Duodenal mucosa (tissue), 2 donors: ENCODE data around the gene BMX.

Experiments used
- H3K27ac ChIP-seq: one replicate; pipeline ENCODE4 v1.7.0; 2013; ENCODE audit warnings: low read depth, low read length
- H3K27me3 ChIP-seq, 2 donors: one replicate each; pipeline ENCODE4 v1.7.0; 2013; ENCODE audit warnings: low read length in 2 of 2, control low read depth in 1 of 2; ENCODE audit not compliant: insufficient read depth in 2 of 2, control insufficient read depth in 1 of 2
- H3K36me3 ChIP-seq, 2 donors: one replicate each; pipeline ENCODE4 v1.7.0; 2013; ENCODE audit warnings: low read length in 2 of 2, control low read depth in 1 of 2; ENCODE audit not compliant: insufficient read depth in 2 of 2, control insufficient read depth in 1 of 2
- H3K4me1 ChIP-seq, 2 donors: one replicate each; pipeline ENCODE4 v1.7.0; 2013; ENCODE audit warnings: low read length in 2 of 2, control low read depth in 1 of 2; ENCODE audit not compliant: insufficient read depth in 2 of 2, control insufficient read depth in 1 of 2
- H3K4me3 ChIP-seq, 2 donors: one replicate each; pipeline ENCODE4 v1.7.0; 2013; ENCODE audit warnings: low read length in 2 of 2, low read depth in 1 of 2
- H3K9ac ChIP-seq, 2 donors: one replicate each; pipeline ENCODE4 v1.7.0; 2013; ENCODE audit warnings: low read length in 2 of 2, low read depth in 1 of 2
- H3K9me3 ChIP-seq, 2 donors: one replicate each; pipeline ENCODE4 v1.7.0; 2013; ENCODE audit warnings: low read length in 2 of 2, control low read depth in 1 of 2; ENCODE audit not compliant: control insufficient read depth in 1 of 2

Gene BMX

DNA sequence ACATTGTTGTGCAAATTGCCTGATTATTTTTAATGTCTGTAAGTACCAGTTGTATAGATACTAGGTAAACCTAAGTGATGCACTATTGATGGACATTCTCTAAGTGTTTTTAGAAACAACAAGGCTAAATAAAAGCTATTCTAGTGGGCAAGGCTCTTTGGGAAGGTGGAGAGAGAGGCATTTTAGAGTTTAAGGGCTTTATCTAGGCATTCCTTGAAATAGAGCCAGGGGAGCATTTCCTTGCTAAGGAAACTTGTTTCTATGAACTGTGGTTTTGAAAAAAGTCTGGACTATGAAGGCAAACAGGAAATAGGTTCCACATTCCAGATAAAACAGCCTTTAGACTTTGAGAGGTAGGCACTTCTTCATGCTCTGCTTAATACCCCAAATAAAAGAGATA, 23.8 kb downstream of the BMX start:
- Histone ChIP-seq H3K9me3 (no peaks in the 10 kb centered on the region), H3K27me3 (no peaks in the 10 kb centered on the region), H3K4me1 (peaks cover 3 to 8% of the 10 kb centered on the region in 2 donors), H3K9ac (no peak overlapping the region), H3K36me3 (no peaks in the 10 kb centered on the region), H3K27ac (no peak overlapping the region), H3K4me3 (no peak overlapping the region)

GRCh38 chrX:15525664-15526416, 25.2 kb downstream of the BMX start:
- no peak overlapping the region for H3K9ac ChIP-seq
- peaks cover 3 to 14% of the 10 kb centered on the region in 2 donors for H3K4me1 ChIP-seq
- no peak overlapping the region for H3K4me3 ChIP-seq
- no peaks in the 10 kb centered on the region for H3K36me3 ChIP-seq
- H3K27me3 ChIP-seq = no peaks in the 10 kb centered on the region
- no peaks in the 10 kb centered on the region for H3K9me3 ChIP-seq
- H3K27ac ChIP-seq = no peak overlapping the region

GRCh38 chrX:15529165-15529564, 28.6 kb downstream of the BMX start:
- Histone ChIP-seq H3K27me3 (no peaks in the 10 kb centered on the region), H3K4me1 (peaks cover 3 to 14% of the 10 kb centered on the region in 2 donors), H3K36me3 (no peaks in the 10 kb centered on the region), H3K9me3 (no peaks in the 10 kb centered on the region), H3K9ac (no peak overlapping the region), H3K4me3 (no peak overlapping the region), H3K27ac (no peak overlapping the region)

DNA sequence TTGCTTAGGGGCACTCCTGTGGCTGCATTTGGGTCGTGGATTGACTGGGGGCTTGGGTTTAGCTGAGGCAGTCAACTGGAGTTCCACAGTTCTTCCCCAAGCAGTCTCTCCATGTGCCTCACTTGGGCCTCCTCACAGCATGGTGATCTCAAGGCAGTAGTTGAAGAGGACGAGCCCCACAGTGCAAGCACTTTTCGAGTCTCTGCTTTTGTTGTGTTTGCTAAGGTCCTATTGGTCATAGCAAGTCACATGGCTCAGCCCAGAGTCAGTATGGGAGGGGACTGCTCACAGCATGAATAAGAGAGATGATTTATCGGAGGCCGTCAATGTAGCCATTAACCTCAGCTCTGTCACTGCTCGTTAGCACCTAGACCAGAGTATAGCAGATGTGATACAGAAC, 29.7 kb downstream of the BMX start:
- Histone ChIP-seq H3K27me3 (no peaks in the 10 kb centered on the region), H3K4me3 (no peak overlapping the region), H3K36me3 (no peaks in the 10 kb centered on the region), H3K9me3 (no peaks in the 10 kb centered on the region), H3K9ac (no peak overlapping the region), H3K4me1 (peaks cover 3 to 11% of the 10 kb centered on the region in 2 donors), H3K27ac (no peak overlapping the region)

- no peaks in the 10 kb centered on the region for H3K36me3 ChIP-seq
Observed at GRCh38 chrX:15546745-15547144, 46.1 kb downstream of the BMX start.

GRCh38 chrX:15547356-15547755, 46.7 kb downstream of the BMX start:
- no peak overlapping the region for H3K27ac ChIP-seq
- no peaks in the 10 kb centered on the region for H3K9me3 ChIP-seq
- H3K36me3 ChIP-seq = no peaks in the 10 kb centered on the region
- H3K4me3 ChIP-seq = no peak overlapping the region
- no peak overlapping the region for H3K9ac ChIP-seq
- no peaks in the 10 kb centered on the region for H3K27me3 ChIP-seq
- H3K4me1 ChIP-seq = no peaks in the 10 kb centered on the region

More at GRCh38 chrX:15546745-15547144, 46.1 kb downstream of the BMX start:
- Histone ChIP-seq H3K4me1 (no peaks in the 10 kb centered on the region), H3K4me3 (no peak overlapping the region), H3K9ac (no peak overlapping the region), H3K27ac (no peak overlapping the region), H3K27me3 (no peaks in the 10 kb centered on the region), H3K9me3 (no peaks in the 10 kb centered on the region)

DNA sequence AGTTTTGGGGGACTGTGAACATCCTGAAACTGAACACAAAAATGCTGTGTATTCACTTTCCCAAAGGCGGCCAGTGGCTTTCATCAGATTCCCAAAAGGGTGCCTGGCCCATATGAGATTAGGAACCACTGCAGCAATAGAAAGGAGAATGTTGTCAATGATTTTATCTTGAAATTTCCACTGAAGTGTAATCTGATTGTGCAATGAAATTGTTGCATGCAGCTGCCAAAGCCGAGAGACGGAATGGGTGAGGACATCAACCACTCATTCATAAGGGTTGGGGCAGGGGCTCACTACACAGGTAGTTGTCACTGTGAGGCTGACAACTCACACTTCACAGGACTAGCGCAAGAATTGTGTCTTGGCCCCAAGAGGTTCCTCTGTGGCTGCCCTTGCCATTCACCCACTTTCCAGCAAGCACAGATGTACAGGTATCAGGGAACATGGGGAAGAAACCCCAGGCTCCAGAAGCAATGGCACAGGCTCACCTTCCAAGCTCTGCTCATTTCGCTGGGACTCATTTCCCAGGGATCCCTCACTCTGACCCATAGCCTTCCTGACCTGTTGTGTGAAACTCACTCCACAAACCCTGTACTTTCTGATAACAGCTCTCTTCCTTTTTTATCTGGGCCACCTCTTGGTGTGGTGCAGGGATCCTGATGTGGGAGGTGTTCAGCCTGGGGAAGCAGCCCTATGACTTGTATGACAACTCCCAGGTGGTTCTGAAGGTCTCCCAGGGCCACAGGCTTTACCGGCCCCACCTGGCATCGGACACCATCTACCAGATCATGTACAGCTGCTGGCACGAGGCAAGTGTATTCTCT, 48.8 kb downstream of the BMX start:
- no peaks in the 10 kb centered on the region for H3K27me3 ChIP-seq
- no peak overlapping the region for H3K9ac ChIP-seq
- H3K36me3 ChIP-seq = no peaks in the 10 kb centered on the region
- no peak overlapping the region for H3K27ac ChIP-seq
- H3K4me1 ChIP-seq = no peaks in the 10 kb centered on the region
- no peaks in the 10 kb centered on the region for H3K9me3 ChIP-seq
- no peak overlapping the region for H3K4me3 ChIP-seq

- H3K9me3 ChIP-seq = no peaks in the 10 kb centered on the region
- H3K4me3 ChIP-seq = no peak overlapping the region
- H3K36me3 ChIP-seq = no peaks in the 10 kb centered on the region
- no peaks in the 10 kb centered on the region for H3K4me1 ChIP-seq
- H3K27ac ChIP-seq = no peak overlapping the region
- no peaks in the 10 kb centered on the region for H3K27me3 ChIP-seq
- H3K9ac ChIP-seq = no peak overlapping the region
Observed at GRCh38 chrX:15559227-15559626, 58.6 kb downstream of the BMX start.

GRCh38 chrX:15560924-15561323, 60.3 kb downstream of the BMX start:
- peaks cover 0 to 10% of the 10 kb centered on the region in 2 donors for H3K4me1 ChIP-seq
- H3K9ac ChIP-seq = no peak overlapping the region
- H3K27me3 ChIP-seq = no peaks in the 10 kb centered on the region
- no peak overlapping the region for H3K4me3 ChIP-seq
- H3K36me3 ChIP-seq = no peaks in the 10 kb centered on the region
- H3K27ac ChIP-seq = no peak overlapping the region
- no peaks in the 10 kb centered on the region for H3K9me3 ChIP-seq

GRCh38 chrX:15563056-15563455, 62.4 kb downstream of the BMX start:
- no peak overlapping the region for H3K27ac ChIP-seq
- H3K36me3 ChIP-seq = no peaks in the 10 kb centered on the region
- no peaks in the 10 kb centered on the region for H3K27me3 ChIP-seq
- no peaks in the 10 kb centered on the region for H3K9me3 ChIP-seq
- H3K4me3 ChIP-seq = no peak overlapping the region
- peaks cover 0 to 10% of the 10 kb centered on the region in 2 donors for H3K4me1 ChIP-seq
- H3K9ac ChIP-seq = no peak overlapping the region
